Loucy (cell line): Measurements from ENCODE around the gene KSR1.
"Not testable (repeated sequence)": the region's sequence is repeated elsewhere in the genome, so short reads cannot be mapped to it uniquely, and the experiment has no call there.

ENCODE experiments used
- H2AFZ ChIP-seq: fragments of 200-600 bp; sonication (generic); 2 replicates; pipeline ENCODE4 v1.6.0; 2016; ENCODE audit warnings: antibody characterized with exemption, mild to moderate bottlenecking, low read length, moderate library complexity
- H3F3A ChIP-seq: fragments of 200-600 bp; 2 replicates; pipeline ENCODE4 v1.6.0; 2016; ENCODE audit warnings: antibody characterized with exemption, low read depth, mild to moderate bottlenecking
- H3K27me3 ChIP-seq: fragments of 200-600 bp; sonication (generic); 2 replicates; pipeline ENCODE4 v1.6.1; 2014; ENCODE audit warnings: low read length, mild to moderate bottlenecking; ENCODE audit not compliant: insufficient read depth, poor library complexity, severe bottlenecking
- H3K36me3 ChIP-seq: fragments of 200-600 bp; sonication (generic); 2 replicates; pipeline ENCODE4 v1.6.1; 2016; ENCODE audit warnings: low read length; ENCODE audit not compliant: insufficient read depth
- H3K4me1 ChIP-seq: fragments of 200-600 bp; sonication (generic); 2 replicates; pipeline ENCODE4 v1.5.1; 2014; ENCODE audit warnings: low read length, mild to moderate bottlenecking; ENCODE audit not compliant: insufficient read depth, poor library complexity, severe bottlenecking
- H3K4me2 ChIP-seq: fragments of 200-600 bp; sonication (generic); 2 replicates; pipeline ENCODE4 v1.6.0; 2014; ENCODE audit warnings: antibody characterized with exemption, low read length, low read depth, mild to moderate bottlenecking; ENCODE audit not compliant: poor library complexity, severe bottlenecking
- H3K4me3 ChIP-seq: fragments of 200-600 bp; sonication (generic); 2 replicates; pipeline ENCODE4 v1.5.1; 2014; ENCODE audit warnings: low read length, mild to moderate bottlenecking, mixed read lengths; ENCODE audit not compliant: poor library complexity, severe bottlenecking
- H3K79me2 ChIP-seq: fragments of 200-600 bp; sonication (generic); 2 replicates; pipeline ENCODE4 v1.6.1; 2014; ENCODE audit warnings: low read length; ENCODE audit not compliant: insufficient read depth
- H3K9ac ChIP-seq: fragments of 200-600 bp; sonication (generic); 2 replicates; pipeline ENCODE4 v1.6.0; 2014; ENCODE audit warnings: mild to moderate bottlenecking, low read depth, low read length, moderate library complexity; ENCODE audit not compliant: poor library complexity, severe bottlenecking
- H3K9me2 ChIP-seq: fragments of 200-600 bp; sonication (generic); replicated peaks from 2 replicates; pipeline ENCODE4 v1.6.1; 2016; ENCODE audit warnings: low read depth, low read length, mixed read lengths
- H3K9me3 ChIP-seq: fragments of 200-600 bp; sonication (generic); 2 replicates; pipeline ENCODE4 v1.6.1; 2014; ENCODE audit warnings: mild to moderate bottlenecking, antibody characterized with exemption, low read length, low read depth; ENCODE audit not compliant: insufficient read depth
- H4K20me1 ChIP-seq: fragments of 200-600 bp; sonication (generic); 2 replicates; pipeline ENCODE4 v1.6.0; 2014; ENCODE audit warnings: antibody characterized with exemption, low read length, mild to moderate bottlenecking; ENCODE audit not compliant: insufficient read depth, poor library complexity, severe bottlenecking
- CTCF ChIP-seq: fragments of 200-600 bp; sonication (generic); conservative IDR thresholded peaks from 2 replicates; pipeline ENCODE4 v1.5.1; 2014; ENCODE audit warnings: mild to moderate bottlenecking, antibody characterized with exemption, low read length
- EZH2phosphoT487 ChIP-seq: fragments of 200-600 bp; IDR thresholded peaks from 2 replicates; pipeline ENCODE4 v1.6.1; 2018; ENCODE audit warnings: antibody characterized with exemption, mild to moderate bottlenecking, moderate library complexity, borderline replicate concordance

The KSR1 gene

GRCh38 chr17:27443491-27443890, 12.8 kb upstream of the KSR1 start:
- no peak overlapping the region for H3K4me3 ChIP-seq
- TF ChIP-seq CTCF (no peak), EZH2phosphoT487 (no peak)
- no peaks in the 10 kb centered on the region for H3K36me3 ChIP-seq
- no peak overlapping the region for H3K9ac ChIP-seq
- no peaks in the 10 kb centered on the region for H3K79me2 ChIP-seq
- H4K20me1 ChIP-seq: no peaks in the 10 kb centered on the region
- H2AFZ ChIP-seq: no peak overlapping the region
- no peaks in the 10 kb centered on the region for H3F3A ChIP-seq
- no peak overlapping the region for H3K4me2 ChIP-seq
- H3K27me3 ChIP-seq: no peaks in the 10 kb centered on the region
- H3K9me2 ChIP-seq: no peaks in the 10 kb centered on the region
- H3K4me1 ChIP-seq: no peaks in the 10 kb centered on the region
- H3K9me3 ChIP-seq: no peaks in the 10 kb centered on the region

- Histone ChIP-seq H2AFZ (no peak overlapping the region), H3K79me2 (no peaks in the 10 kb centered on the region), H3K4me1 (no peaks in the 10 kb centered on the region), H4K20me1 (no peaks in the 10 kb centered on the region), H3K36me3 (no peaks in the 10 kb centered on the region), H3F3A (no peaks in the 10 kb centered on the region), H3K9me3 (no peaks in the 10 kb centered on the region), H3K4me2 (no peak overlapping the region), H3K4me3 (no peak overlapping the region), H3K27me3 (no peaks in the 10 kb centered on the region), H3K9ac (no peak overlapping the region), H3K9me2 (no peaks in the 10 kb centered on the region)
- TF ChIP-seq CTCF (no peak), EZH2phosphoT487 (no peak)
These were observed 10.3 kb upstream of the KSR1 start for GRCh38 chr17:27445971-27446370.

GRCh38 chr17:27446569-27447301, 9.5 kb upstream of the KSR1 start:
- H3K9me2 ChIP-seq: no peaks in the 10 kb centered on the region
- no peaks in the 10 kb centered on the region for H3K36me3 ChIP-seq
- H3K79me2 ChIP-seq: no peaks in the 10 kb centered on the region
- H3K4me3 ChIP-seq: no peak overlapping the region
- no peaks in the 10 kb centered on the region for H3K27me3 ChIP-seq
- H3K9me3 ChIP-seq: no peaks in the 10 kb centered on the region
- H3K4me1 ChIP-seq: no peaks in the 10 kb centered on the region
- H3F3A ChIP-seq: no peaks in the 10 kb centered on the region
- no peak overlapping the region for H2AFZ ChIP-seq
- H3K9ac ChIP-seq: no peak overlapping the region
- H3K4me2 ChIP-seq: no peak overlapping the region
- no peaks in the 10 kb centered on the region for H4K20me1 ChIP-seq
- no peak for TF ChIP-seq CTCF

- H3K79me2 ChIP-seq, H3K27me3 ChIP-seq, H3F3A ChIP-seq, H3K4me3 ChIP-seq, H3K4me1 ChIP-seq, H3K9me2 ChIP-seq, H3K36me3 ChIP-seq, H3K4me2 ChIP-seq, H3K9ac ChIP-seq, H4K20me1 ChIP-seq, H2AFZ ChIP-seq, H3K9me3 ChIP-seq: not testable (repeated sequence)
These were observed 7.7 kb upstream of the KSR1 start for GRCh38 chr17:27448534-27448933.
